HG02763 (cell line): ENCODE results near the gene PMAIP1.
"Not testable (repeated sequence)": the region's sequence is repeated elsewhere in the genome, so short reads cannot be mapped to it uniquely, and the experiment has no call there.

ENCODE experiments used
- ATAC-seq: cut with Tn5 transposase; IDR thresholded peaks from one replicate; pipeline ENCODE4 v1.9.1; 2021; ENCODE audit warnings: mild to moderate bottlenecking, moderate library complexity; ENCODE audit not compliant: unreplicated experiment

The PMAIP1 gene

DNA sequence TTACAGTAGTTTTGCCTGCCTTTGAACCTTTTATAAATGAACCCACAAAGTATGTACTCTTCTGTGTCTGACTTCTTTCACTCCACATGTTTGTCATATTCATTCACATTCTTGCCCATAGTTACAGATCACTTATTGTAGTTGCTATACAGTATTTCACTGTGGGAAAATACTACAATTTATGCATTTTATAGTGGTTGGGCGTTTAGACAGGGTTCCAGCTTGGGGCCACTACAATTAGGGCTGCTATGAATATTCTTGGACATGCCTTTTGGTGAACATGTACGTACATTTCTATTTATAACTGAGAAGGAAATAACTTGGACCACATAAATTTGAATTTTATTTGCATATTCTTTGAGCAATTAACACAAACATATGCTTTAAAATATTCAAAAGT lies 15.4 kb upstream of the PMAIP1 start:
- ATAC-seq: no peak

DNA sequence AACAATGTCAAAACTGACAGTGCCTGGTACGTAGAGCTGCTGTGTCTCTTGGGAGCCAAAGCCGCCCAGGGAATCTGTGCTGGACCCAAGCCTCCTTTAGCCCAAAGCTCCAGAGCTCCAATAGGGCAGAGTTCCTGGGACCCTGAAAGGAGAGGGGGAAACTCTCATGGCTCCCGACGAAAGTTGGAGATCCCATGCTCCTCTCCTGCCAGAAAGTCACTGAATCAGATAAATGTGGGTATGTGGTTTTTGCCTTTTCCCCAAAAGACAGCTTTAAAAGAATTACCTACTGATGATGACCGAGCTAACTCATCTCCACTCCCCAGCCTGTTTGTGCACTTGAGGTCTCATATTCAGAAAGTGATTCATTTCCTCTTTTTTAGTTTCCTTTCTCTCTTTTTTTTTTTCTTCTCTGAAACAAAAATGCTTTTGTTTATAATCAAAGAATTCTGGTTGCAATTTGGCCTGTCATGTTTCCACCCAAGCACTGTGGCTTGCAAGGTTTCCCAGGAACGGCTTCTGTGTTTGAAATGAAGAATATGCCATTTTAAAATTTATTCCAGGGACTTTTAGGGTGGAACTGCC lies 14.1 kb upstream of the PMAIP1 start:
- ATAC-seq: peak; percentile 80

DNA sequence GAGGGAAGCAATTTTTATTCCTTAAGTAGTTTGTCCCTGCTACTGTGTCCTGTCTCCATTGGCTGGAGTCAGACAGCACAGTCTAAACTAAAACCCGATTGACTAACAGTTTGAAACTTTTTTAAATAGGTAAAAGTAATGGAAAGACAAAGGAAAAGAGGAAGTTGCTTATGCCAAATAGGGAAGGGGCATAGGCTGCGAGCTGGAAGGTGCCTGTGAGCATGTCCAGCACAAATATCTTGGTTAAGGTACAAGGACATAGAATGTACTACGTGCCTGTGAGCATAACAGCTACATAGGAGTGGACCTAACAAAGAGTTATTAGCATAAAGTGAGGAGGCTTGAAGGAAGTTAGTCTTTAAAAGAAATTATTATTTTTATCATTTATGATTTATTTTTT lies 13.4 kb upstream of the PMAIP1 start:
- not testable (repeated sequence) for ATAC-seq

DNA sequence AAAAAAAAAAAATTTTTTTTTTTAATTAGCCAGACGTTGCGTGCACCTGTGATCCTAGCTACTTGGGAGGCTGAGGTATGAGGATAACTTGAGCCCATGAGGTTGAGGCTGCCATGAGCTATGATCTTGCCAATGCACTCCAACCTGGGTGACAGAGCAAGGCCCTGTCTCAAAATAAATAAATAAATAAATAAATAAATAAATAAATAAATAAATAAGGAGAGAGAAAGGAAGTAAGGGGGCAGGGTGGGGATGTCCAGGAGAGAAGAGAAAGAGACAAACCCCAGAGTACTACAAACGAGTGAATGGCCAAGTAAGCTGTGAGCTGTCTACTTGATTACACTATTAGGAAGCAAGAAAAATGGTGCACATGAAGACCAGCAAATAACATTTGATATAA lies 7.7 kb upstream of the PMAIP1 start:
- ATAC-seq: no peak

DNA sequence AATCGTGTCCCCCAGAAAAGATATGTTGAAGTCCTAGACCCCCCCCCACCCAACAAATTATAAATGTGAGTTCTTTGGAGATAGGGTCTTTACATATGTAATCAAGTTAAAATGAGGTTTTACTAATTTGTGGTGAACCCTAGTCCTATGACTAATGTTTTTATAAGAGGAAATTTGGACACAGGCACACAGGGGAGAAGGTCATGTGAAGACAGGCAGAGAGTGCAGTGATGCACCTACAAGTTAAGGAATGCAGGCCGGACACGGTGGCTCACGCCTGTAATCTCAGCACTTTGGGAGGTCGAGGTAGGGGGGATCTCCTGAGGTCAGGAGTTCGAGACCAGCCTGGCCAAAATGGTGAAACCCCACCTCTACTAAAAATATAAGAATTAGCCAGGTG lies 5.8 kb upstream of the PMAIP1 start:
- no peak for ATAC-seq

DNA sequence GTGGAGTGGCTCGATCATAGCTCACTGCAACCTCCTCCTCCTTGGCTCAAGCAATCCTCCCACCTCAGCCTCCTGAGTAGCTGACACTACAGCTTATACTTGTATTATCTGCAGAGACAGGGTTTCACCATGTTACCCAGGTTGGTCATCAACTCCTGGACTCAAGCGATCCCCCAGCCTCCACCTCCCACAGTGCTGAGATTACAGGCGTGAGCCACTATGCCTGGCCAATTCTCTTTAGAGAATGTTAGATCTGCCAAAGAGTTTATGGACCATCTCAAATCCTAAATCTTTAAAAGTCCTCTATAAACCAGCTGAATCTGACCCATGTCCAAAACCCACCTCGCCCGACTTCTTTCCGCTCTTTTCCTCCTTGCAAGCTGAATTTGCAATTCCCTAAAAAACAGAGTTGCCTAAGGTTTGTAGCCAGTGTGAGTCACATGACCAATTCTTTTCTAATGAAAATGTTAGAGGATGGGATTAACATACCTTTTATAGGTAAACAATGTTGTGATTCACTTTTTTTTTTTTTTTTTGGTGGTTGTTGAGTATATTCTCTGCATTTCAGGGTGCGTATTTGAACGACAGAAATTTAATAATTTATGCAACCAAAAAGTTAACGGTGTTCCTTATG lies 2.4 kb upstream of the PMAIP1 start:
- ATAC-seq: no peak

DNA sequence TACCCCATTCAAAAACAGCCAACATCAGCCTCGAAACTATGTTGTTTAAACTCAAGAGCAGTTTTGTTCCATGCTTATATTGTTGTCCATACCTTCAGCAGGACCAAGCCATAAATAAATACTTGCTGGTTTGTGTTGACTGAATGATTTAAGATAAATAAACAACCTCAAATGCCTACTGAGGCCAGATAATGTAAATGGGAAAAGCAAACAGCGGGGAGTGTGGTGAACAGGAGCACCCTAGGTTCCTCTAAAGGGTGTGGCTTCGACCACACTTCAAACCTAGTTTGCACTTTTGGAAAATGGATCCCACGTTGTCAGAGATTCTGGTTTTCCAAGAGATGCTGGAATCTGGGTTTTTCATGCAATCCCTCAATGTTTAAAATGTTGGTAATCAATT lies 1.7 kb upstream of the PMAIP1 start:
- no peak for ATAC-seq

DNA sequence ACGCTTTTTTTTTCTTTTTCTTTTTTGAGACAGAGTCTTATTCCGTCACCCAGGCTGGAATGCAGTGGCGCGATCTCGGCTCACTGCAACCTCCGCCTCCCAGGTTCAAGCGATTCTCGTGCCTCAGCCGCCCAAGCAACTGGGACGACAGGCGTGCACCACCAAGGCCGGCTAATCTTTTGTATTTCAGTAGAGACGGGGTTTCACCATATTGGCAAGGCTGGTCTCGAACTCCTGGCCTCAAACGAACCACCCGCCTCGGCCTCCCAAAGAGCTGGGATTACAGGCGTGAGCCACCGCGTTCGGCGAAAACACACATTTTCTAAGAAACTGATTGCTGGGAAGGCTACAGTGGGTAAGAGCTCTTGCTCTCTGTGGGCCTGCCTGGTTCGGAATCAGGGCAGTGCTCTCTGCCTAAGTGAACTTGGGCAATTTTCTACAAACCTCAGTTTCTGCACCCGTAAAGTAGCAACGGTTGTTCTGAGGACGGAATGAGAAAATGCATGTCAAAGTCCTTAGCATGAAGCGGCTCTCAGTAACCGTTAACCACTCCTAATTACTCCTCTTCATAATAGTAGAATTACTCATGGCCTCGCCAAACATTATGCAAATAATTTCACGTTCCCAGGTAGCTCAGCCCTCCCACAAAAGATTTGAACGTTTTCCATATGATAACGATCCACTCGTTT lies 1.0 kb upstream of the PMAIP1 start:
- no peak for ATAC-seq

DNA sequence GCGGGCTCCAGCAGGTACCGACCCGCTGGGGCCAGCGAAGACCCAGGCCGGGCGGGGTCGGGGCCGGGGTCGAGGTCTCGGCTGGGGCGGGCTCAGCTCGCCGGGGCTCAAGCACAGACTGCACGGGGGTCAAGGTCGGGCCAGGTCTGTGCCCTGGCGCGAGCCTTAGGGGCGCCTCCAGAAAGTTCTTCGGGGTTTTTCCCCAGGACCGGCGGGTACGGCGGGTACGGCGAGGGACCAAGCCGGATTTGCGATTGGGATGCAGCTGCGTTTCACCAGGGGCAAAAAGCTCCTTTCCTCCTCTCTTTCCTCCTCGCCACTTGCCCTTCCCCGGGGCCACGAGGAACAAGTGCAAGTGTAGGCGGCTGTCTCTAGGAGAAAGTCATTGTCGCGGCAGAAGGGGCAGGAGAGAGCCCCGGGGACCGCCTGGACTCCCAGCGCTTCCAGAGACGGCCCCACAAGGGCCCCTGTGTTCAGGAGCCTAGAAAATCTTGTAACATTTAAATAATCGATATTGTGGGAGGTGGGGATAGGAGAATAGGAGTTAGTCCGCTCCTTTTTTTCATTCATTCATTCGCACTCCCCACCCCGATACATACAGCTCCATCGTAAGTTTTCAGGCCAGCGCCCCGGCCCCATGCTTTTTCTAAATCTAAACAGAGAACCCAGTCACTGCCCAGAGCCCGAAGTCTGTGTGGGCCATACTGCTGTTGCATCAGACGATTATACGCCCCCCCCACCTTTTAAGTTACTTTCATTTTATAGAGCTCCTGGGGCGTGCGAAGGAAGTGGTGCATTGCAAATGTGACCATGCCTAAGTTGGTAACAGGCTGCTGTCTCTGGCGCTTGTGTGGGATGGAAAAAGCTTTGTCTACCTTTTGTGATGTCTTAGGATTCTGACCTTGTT lies 679 bp downstream of the PMAIP1 start:
- ATAC-seq: peak; percentile 38

DNA sequence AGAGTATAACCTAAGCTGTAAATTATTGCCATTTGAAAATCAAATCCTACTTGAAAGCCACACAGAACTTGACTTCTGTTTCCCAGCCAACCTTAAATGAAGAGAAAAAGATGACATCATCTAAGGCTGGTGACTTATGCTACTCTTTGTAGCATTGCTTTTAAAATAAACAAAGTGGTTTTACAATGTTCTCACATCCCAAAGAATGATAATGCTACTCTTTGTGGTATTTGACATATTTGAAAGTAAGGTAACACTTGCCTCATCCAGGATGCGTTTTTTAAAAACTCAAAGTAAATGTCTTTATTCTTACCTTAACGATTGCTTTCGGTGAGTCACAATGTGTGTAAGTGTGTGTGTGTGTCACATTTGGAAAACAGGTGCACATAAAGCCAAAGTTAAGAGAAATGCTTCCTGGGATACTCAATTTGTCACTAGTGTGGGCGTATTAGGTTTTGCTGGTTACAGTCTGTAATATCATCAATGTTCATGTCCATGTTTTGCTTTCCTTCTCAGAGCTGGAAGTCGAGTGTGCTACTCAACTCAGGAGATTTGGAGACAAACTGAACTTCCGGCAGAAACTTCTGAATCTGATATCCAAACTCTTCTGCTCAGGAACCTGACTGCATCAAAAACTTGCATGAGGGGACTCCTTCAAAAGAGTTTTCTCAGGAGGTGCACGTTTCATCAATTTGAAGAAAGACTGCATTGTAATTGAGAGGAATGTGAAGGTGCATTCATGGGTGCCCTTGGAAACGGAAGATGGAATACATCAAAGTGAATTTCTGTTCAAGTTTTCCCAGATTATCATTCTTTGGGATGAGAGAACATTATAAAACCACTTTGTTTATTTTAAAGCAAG lies 2.6 kb downstream of the PMAIP1 start:
- no peak for ATAC-seq

DNA sequence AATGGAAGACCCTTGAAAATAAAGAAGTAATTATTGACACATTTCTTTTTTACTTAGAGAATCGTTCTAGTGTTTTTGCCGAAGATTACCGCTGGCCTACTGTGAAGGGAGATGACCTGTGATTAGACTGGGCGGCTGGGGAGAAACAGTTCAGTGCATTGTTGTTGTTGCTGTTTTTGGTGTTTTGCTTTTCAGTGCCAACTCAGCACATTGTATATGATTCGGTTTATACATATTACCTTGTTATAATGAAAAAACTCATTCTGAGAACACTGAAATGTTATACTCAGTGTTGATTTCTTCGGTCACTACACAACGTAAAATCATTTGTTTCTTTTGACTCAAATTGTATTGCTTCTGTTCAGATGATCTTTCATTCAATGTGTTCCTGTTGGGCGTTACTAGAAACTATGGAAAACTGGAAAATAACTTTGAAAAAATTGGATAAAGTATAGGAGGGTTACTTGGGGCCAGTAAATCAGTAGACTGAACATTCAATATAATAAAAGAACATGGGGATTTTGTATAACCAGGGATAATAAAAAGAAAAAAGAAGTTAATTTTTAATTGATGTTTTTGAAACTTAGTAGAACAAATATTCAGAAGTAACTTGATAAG lies 3.3 kb downstream of the PMAIP1 start:
- no peak for ATAC-seq

DNA sequence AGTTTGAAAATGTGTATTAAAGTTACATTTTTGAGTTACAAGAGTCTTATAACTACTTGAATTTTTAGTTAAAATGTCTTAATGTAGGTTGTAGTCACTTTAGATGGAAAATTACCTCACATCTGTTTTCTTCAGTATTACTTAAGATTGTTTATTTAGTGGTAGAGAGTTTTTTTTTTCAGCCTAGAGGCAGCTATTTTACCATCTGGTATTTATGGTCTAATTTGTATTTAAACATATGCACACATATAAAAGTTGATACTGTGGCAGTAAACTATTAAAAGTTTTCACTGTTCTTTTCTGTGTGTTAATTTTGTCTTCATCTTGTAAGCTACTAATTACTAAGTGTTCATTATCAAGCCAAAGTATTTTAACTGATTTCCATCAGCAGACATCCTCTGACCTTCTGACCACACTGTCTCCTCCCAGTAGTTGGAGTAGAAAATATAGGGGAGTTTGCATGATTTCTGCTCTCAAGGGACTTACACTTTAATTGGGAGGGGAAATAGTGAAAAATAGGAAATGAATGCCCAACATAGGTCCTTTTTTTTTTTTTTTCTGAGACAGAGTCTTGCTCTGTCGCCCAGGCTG lies 4.3 kb downstream of the PMAIP1 start:
- ATAC-seq: no peak

DNA sequence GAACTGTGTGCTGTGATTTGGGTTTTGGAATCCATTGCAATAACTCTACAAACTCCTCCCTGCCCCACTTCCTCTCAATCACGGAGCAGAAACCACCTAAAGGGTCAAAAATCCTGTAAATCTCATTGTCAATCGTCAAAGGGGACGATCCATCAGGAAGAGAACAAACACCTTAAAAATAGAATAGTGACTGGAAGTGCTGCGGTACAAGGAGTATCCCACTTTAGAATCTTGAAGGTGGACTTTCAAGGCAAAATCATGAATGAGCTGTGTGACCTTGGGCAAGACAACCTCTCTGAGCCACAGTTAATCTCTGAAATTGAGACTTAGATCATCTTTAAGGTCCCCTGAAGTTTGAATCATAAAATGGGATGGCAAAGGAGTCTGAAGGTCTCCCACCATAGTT lies 5.9 kb downstream of the PMAIP1 start:
- no peak for ATAC-seq

DNA sequence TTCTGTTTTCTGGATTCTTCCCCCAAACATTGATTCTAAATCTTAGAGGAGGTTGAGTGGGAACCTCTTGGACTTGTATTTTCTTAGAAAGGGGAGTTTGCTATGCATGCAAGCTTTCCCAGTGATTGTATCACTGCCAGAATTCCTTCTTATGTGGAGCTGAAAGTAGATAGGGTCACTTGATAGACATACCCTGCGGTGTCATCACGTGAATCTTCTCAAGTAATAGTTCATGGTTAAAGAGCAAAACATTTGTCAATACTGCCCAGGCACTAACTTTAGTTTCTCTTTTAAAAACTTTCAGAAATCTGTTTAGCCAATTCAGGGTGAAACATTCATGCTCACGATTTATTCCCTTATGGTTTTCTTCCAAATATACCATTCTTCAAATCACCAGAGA lies 6.4 kb downstream of the PMAIP1 start:
- ATAC-seq: no peak

DNA sequence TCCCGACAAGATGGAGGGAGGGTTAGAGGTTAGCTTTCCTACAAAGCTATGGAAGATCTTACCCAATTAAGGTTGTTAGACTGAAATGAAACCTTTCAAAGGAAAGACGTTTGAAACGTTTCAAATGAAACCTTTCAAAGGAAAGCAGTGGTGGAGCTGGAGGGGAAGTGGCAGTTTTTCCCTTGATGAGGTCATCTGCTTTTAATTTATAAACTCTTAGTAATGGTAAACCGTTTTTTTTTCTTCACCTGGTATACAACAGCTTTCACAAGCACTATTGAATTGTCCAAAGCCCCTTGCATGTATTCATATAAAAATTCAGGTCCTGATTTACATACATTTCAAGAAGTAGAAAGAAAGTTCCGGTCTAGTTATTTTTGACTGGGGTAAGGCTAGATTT lies 7.4 kb downstream of the PMAIP1 start:
- no peak for ATAC-seq

DNA sequence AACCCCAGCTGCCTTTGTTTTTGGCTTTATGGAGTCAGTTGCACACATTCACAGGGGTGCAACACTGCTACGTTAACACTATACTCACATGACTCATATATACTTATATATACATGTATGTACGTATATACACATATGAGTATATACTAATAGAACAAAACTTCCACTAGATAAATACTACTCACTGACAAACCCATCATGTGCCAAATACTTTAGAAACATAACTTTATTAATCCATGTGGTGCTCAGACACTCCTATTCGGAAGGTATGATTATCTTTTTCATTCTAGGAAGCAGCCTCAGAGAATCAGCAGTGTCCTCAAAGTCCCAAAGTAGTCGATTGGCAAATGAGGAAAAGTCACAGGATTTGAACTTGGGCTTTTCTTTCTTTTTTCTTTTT lies 7.9 kb downstream of the PMAIP1 start:
- no peak for ATAC-seq

DNA sequence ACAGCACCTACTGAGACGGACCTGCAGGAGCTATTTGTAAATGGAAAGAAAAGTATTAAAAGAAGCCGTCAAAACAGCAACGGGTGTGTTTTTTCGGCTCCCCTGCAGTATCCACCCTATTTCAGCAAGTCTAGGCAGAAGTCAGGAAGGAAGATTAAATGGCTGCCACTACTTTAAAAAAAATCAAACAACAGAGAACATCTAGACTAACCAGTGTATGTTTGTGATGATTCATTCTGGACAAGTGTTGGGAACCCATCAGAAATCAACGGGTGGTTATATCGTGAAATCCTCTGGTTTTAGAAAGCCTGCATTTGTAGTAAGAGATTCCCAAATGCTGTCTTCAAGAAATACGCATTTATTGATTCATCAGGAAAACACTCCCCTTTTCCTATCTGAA lies 9.0 kb downstream of the PMAIP1 start:
- no peak for ATAC-seq

DNA sequence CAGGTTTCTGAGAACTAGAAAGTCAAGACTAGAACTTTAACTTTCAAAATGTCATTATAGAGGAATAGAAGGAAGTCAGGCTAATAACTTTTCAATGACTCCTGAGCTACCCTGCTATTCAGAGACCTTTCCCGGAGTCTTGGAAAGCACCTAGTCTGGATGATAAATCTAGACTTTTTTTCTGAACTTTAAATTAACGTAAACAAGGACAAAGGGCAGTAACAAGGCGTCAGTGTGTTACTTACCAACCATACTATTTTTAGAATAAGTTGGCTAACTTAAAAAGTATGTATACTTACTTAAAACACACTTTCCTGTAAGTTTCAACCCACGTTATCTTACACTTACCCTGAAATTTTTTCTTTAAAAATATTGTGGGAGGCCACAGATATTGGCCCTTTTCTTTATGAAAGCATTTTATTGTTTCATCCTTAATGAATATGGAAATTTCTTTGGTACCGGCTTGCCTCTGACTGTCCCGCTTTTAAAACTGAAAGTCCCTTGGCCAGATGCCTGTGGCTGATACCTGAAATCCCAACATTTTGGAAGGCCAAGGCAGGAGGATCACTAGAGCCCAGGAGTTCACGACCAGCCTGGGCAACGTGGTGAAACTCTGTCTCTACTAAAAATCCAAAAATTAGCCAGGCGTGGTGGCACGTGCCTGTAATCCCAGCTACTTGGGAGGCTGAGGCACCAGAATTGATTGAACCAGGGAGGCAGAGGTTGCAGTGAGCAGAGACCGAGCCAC lies 9.7 kb downstream of the PMAIP1 start:
- ATAC-seq: no peak

DNA sequence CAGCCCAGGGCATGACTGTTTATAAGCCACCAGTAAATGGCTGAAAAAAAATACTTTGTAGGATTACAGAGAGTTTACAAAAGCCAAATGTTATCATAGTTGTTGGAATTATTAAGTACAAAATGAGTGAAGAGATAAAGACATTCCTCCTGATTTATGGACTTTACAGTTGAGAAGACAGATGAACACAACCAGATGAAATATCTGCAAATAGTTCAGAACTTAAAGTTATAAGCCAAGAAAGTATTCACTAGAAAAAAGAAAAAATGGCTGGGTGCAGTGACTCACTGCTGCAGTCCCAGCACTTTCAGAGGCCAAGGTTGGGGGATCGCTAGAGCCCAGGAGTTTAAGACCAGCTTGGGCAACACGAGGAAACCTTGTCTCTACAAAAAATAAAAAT lies 11.2 kb downstream of the PMAIP1 start:
- no peak for ATAC-seq
